OCI-LY7 (cell line): ENCODE data around the gene MRFAP1L1. TPM values are rescaled to one million over a fixed set of nuclear protein-coding genes. Genes with fewer than 3 reads are reported as not detected.

Experiments used
- BruUV-seq: library from RNA; stranded (reverse); fragments of 400-500 nt; replicated peaks from 2 replicates; lab custom pipeline; 2021; lab: Mats Ljungman, UMichigan
- CTCF ChIA-PET: fragments of 300-600 bp; sonication (Branson Sonifier 250); formaldehyde crosslinking; loops from one replicate; lab custom pipeline; 2022; ENCODE audit warnings: antibody characterized with exemption; ENCODE audit not compliant: unreplicated experiment; lab: Charles Lee
- POLR2A ChIA-PET: fragments of 300-600 bp; sonication (Branson Sonifier 250); formaldehyde crosslinking; loops from one replicate; lab custom pipeline; 2022; ENCODE audit warnings: antibody characterized with exemption; lab: Charles Lee
- DNase-seq: peaks from one replicate; pipeline ENCODE4 v3.0.0-alpha.2; 2015; ENCODE audit warnings: low spot score
- H2AFZ ChIP-seq: fragments of 200-600 bp; sonication (generic), shearing (Covaris generic); 2 replicates; pipeline ENCODE4 v1.6.1; 2014; ENCODE audit warnings: mild to moderate bottlenecking, antibody characterized with exemption, low read length, moderate library complexity
- H3K27ac ChIP-seq: fragments of 200-600 bp; sonication (generic); 2 replicates; pipeline ENCODE4 v1.5.1; 2014; ENCODE audit warnings: mixed run types, low read depth, mild to moderate bottlenecking, moderate library complexity, low read length, inconsistent platforms; ENCODE audit not compliant: poor library complexity, severe bottlenecking
- H3K36me3 ChIP-seq: fragments of 200-600 bp; sonication (generic); 2 replicates; pipeline ENCODE4 v1.6.1; 2014; ENCODE audit warnings: mild to moderate bottlenecking, antibody characterized with exemption, low read length, moderate library complexity, mixed read lengths; ENCODE audit not compliant: insufficient read depth
- H3K4me1 ChIP-seq: fragments of 200-600 bp; sonication (generic); 2 replicates; pipeline ENCODE4 v1.5.1; 2014; ENCODE audit warnings: mild to moderate bottlenecking, low read length; ENCODE audit not compliant: insufficient read depth, poor library complexity, severe bottlenecking
- H3K4me2 ChIP-seq: fragments of 200-600 bp; sonication (generic); 2 replicates; pipeline ENCODE4 v1.6.1; 2014; ENCODE audit warnings: mild to moderate bottlenecking, low read length
- H3K4me3 ChIP-seq: fragments of 200-600 bp; sonication (generic); 2 replicates; pipeline ENCODE4 v1.5.1; 2014; ENCODE audit warnings: mild to moderate bottlenecking, low read depth, low read length; ENCODE audit not compliant: poor library complexity, severe bottlenecking
- H3K79me2 ChIP-seq: fragments of 200-600 bp; sonication (generic); 2 replicates; pipeline ENCODE4 v1.6.1; 2016; ENCODE audit warnings: low read depth, mild to moderate bottlenecking, low read length, moderate library complexity, mixed read lengths; ENCODE audit not compliant: insufficient read depth
- H3K9me2 ChIP-seq: fragments of 200-600 bp; sonication (generic); 2 replicates; pipeline ENCODE4 v1.6.1; 2016; ENCODE audit warnings: mild to moderate bottlenecking, low read length, mixed read lengths; ENCODE audit not compliant: insufficient read depth
- H3K9me3 ChIP-seq: fragments of 200-600 bp; sonication (generic); 2 replicates; pipeline ENCODE4 v1.6.1; 2014; ENCODE audit warnings: mild to moderate bottlenecking, mixed run types, low read length, mixed read lengths
- H4K20me1 ChIP-seq: fragments of 200-600 bp; sonication (generic); 2 replicates; pipeline ENCODE4 v1.6.1; 2014; ENCODE audit warnings: mild to moderate bottlenecking, antibody characterized with exemption, low read length, moderate library complexity, mixed read lengths; ENCODE audit not compliant: insufficient read depth
- EZH2phosphoT487 ChIP-seq: fragments of 200-600 bp; sonication (generic); IDR thresholded peaks from 2 replicates; pipeline ENCODE4 v1.6.1; 2018; ENCODE audit warnings: low read depth, borderline replicate concordance, mild to moderate bottlenecking, mixed run types, antibody characterized with exemption, low read length, moderate library complexity, mixed read lengths
- intact Hi-C: fragments of 100-400 bp; cut with micrococcal nuclease; formaldehyde crosslinking; loops from one replicate; pipeline ENCODE4 v1.10.0; 2022; ENCODE audit not compliant: unreplicated experiment
- total RNA-seq, 2 experiments: library from RNA; depleted of rRNA in 1 of 2; stranded (reverse); fragments of >200 nt in 1 of 2; shearing (Covaris generic) in 1 of 2; gene quantifications; 2 replicates each; pipeline ENCODE4 v1.2.3, GENCODE V29; 2014 to 2022
- TF ChIP-seq, protein P1 (sequence below): fragments of 200-600 bp; sonication (generic); conservative IDR thresholded peaks from 2 replicates; pipeline ENCODE4 v1.5.1; 2014; ENCODE audit warnings: mild to moderate bottlenecking, antibody characterized with exemption, low read length, moderate library complexity, mixed read lengths

The MRFAP1L1 gene
- total RNA-seq, 2 experiments from 2014 or later: 49.3 to 50.5 TPM

DNA sequence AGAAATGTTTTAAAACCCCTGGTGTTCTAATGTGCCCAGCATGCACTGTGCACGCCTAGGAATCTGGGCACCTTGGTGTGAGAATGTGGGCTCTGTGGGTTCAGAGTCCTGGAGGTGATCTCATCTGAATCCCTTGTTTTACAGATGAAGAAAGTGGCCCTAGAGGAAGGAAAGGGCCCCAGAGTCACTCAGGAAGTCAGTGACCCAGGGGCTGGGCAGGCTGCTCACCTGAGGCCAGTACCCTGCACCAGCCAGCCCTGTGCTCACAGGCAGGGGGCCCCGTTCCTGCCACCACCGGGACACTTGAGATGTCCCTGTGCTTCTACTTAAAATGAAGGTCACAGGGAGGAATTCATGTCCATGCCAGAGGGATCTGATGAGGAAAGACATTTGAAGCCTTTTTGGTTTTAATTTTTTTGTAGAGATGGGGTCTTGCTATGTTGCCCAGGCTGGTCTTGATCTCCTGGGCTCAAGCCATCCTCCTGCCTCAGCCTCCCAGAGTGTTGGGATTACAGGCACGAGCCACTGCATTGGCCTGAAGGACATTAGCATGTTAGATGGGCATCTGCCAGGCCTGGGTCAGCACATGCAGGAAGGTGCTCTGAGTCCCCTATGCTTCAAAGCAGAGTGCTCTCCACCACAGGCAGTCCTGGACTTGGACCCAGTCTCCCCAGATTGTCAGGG, 23.4 kb downstream of the MRFAP1L1 start:
- no peaks in the 10 kb centered on the region for H3K36me3 ChIP-seq
- no peaks in the 10 kb centered on the region for H3K79me2 ChIP-seq
- CTCF ChIA-PET: no interaction called here
- no peak overlapping the region for H3K4me3 ChIP-seq
- H3K4me1 ChIP-seq: no peaks in the 10 kb centered on the region
- no TSS peak for BruUV-seq
- H2AFZ ChIP-seq: no peak overlapping the region
- POLR2A ChIA-PET: no interaction called here
- H3K9me2 ChIP-seq: no peaks in the 10 kb centered on the region
- no peak overlapping the region for H3K4me2 ChIP-seq
- no peak overlapping the region for H3K27ac ChIP-seq
- TF ChIP-seq, protein P1, sequence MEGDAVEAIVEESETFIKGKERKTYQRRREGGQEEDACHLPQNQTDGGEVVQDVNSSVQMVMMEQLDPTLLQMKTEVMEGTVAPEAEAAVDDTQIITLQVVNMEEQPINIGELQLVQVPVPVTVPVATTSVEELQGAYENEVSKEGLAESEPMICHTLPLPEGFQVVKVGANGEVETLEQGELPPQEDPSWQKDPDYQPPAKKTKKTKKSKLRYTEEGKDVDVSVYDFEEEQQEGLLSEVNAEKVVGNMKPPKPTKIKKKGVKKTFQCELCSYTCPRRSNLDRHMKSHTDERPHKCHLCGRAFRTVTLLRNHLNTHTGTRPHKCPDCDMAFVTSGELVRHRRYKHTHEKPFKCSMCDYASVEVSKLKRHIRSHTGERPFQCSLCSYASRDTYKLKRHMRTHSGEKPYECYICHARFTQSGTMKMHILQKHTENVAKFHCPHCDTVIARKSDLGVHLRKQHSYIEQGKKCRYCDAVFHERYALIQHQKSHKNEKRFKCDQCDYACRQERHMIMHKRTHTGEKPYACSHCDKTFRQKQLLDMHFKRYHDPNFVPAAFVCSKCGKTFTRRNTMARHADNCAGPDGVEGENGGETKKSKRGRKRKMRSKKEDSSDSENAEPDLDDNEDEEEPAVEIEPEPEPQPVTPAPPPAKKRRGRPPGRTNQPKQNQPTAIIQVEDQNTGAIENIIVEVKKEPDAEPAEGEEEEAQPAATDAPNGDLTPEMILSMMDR: no peak
- TF ChIP-seq EZH2phosphoT487: no peak
- intact Hi-C loops: loop anchor here (10.0 kb wide), 1 partner anchor 959 kb away; no protein-coding TSS in a partner anchor
- no peaks in the 10 kb centered on the region for H3K9me3 ChIP-seq
- DNase-seq: no peak
- H4K20me1 ChIP-seq: no peaks in the 10 kb centered on the region

DNA sequence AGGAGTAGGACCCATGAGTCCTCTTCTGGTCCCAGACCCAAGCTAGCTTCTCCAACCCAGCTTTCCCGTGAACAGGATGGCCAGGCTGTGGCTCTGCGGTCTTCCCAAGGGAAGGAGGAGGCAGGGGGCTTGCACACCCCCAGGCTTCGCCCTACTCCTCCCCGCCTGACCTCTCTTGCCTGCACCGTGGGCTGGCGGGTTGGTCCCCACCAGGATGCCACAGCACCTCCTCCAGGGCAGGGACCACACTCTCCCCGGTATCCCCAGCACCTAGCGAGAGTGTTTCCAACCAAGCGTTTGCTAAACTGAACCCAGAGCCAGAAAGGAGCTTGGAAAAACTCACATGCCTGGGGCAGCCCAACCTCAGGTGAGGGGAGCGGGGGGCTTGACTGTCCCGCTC, 25.0 kb downstream of the MRFAP1L1 start:
- H3K4me3 ChIP-seq: no peak overlapping the region
- ChIA-PET POLR2A (no interaction called here), CTCF (no interaction called here)
- no peaks in the 10 kb centered on the region for H3K4me1 ChIP-seq
- no peaks in the 10 kb centered on the region for H4K20me1 ChIP-seq
- H2AFZ ChIP-seq: no peak overlapping the region
- no peaks in the 10 kb centered on the region for H3K9me2 ChIP-seq
- no peak overlapping the region for H3K4me2 ChIP-seq
- intact Hi-C loops: loop anchor here (10.0 kb wide), 1 partner anchor 960 kb away; no protein-coding TSS in a partner anchor
- TF ChIP-seq EZH2phosphoT487: no peak
- TF ChIP-seq, protein P1: no peak
- no peaks in the 10 kb centered on the region for H3K9me3 ChIP-seq
- 0 out of 2 replicates have a peak, but pooled peaks cover under 1% of the 10 kb centered on the region for H3K36me3 ChIP-seq
- H3K27ac ChIP-seq: no peak overlapping the region
- BruUV-seq: no TSS peak
- DNase-seq: no peak
- H3K79me2 ChIP-seq: no peaks in the 10 kb centered on the region

DNA sequence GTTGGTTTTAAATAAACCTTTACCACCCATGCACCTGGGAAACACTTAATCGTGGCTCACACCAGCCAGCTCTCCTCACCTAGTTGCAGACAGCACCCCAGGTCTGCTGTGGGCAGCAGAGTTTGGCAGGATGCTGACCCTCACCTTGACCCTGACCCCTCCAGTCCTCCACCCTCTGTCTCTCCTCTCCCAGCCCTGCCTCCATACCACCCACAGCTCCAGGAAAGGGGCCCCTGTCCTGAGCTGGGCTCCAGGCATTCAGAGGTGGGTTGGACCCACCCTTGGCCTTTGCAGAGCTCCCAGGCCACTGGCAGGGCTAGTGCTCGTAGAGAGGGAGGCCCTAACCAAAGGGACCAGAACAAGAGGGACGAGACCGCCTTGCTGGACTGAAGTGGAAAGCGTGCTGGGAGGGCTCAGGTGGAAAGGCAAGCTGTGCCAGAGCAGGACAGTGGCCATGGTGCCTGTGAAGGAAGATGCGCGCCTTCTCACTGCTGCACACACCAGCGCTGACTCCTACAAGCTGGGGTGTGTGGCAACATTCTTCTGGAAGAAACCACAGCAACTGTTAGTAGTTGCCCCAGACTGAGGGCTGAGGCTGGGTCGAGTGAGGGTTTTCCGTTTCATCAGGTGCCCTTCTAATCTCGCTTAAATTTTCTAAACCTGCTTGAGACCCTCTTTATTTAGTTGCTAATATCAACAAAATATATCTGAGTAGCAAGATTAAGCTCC, 26.6 kb downstream of the MRFAP1L1 start:
- no peak overlapping the region for H3K4me2 ChIP-seq
- ChIA-PET POLR2A (no interaction called here), CTCF (no interaction called here)
- H2AFZ ChIP-seq: no peak overlapping the region
- peaks cover 13% of the 10 kb centered on the region for H3K36me3 ChIP-seq
- H3K27ac ChIP-seq: no peak overlapping the region
- TF ChIP-seq EZH2phosphoT487: no peak
- TF ChIP-seq, protein P1: no peak
- intact Hi-C loops: loop anchor here (10.0 kb wide), 1 partner anchor 962 kb away; no protein-coding TSS in a partner anchor
- H3K9me3 ChIP-seq: no peaks in the 10 kb centered on the region
- BruUV-seq: no TSS peak
- no peaks in the 10 kb centered on the region for H3K4me1 ChIP-seq
- no peaks in the 10 kb centered on the region for H3K79me2 ChIP-seq
- no peaks in the 10 kb centered on the region for H3K9me2 ChIP-seq
- no peak for DNase-seq
- H4K20me1 ChIP-seq: no peaks in the 10 kb centered on the region
- H3K4me3 ChIP-seq: no peak overlapping the region
